Gastrocnemius medialis (tissue), 4 donors: Measurements from ENCODE around the gene NPTXR.

Source experiments
- POLR2A ChIP-seq, 2 donors: fragments of 450-650 bp; IDR thresholded peaks; one replicate each; pipeline ENCODE4 v1.6.1; 2017; ENCODE audit warnings: antibody characterized with exemption in 2 of 2, mild to moderate bottlenecking in 2 of 2, moderate library complexity in 2 of 2
- TF ChIP-seq, protein P1 (sequence below), 5 experiments: fragments of 450-650 bp in 3 of 5; fragments of 200-600 bp in 2 of 5; sonication (generic) in 2 of 5; IDR thresholded peaks in 4 of 5; conservative IDR thresholded peaks in 1 of 5; 1 replicate in 4 of 5; 2 replicates in 1 of 5; pipeline ENCODE4 v1.5.1; 2016 to 2019; ENCODE audit warnings: antibody characterized with exemption in 5 of 5, mild to moderate bottlenecking in 3 of 5, moderate library complexity in 3 of 5

DNA sequence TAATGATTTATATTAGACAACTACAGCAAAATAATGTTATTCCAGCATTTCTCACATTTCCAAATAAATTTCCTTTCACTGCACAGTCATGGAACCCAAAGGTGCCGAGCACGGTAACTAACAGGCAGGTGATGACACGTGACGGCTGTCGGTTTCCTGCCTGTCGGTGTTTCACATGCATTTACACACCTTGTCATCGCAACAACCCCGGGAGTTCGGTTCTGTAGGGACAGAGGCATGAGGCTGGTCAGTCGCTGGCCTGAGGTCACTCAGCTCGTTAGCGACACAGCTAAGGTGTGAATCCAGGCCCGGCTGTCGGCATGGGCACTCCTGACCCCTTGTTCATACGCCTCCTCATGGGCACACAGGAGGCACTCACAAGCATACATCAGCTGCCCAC is 59.8 kb downstream of the NPTXR start:
- TF ChIP-seq, protein P1, sequence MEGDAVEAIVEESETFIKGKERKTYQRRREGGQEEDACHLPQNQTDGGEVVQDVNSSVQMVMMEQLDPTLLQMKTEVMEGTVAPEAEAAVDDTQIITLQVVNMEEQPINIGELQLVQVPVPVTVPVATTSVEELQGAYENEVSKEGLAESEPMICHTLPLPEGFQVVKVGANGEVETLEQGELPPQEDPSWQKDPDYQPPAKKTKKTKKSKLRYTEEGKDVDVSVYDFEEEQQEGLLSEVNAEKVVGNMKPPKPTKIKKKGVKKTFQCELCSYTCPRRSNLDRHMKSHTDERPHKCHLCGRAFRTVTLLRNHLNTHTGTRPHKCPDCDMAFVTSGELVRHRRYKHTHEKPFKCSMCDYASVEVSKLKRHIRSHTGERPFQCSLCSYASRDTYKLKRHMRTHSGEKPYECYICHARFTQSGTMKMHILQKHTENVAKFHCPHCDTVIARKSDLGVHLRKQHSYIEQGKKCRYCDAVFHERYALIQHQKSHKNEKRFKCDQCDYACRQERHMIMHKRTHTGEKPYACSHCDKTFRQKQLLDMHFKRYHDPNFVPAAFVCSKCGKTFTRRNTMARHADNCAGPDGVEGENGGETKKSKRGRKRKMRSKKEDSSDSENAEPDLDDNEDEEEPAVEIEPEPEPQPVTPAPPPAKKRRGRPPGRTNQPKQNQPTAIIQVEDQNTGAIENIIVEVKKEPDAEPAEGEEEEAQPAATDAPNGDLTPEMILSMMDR (IDR thresholded peaks at IDR 0.05 in 4 of 5, conservative IDR thresholded peaks at IDR 0.05 in 1 of 5), result no peak
- TF ChIP-seq POLR2A (IDR thresholded peaks at IDR 0.05), result no peak
